ENCODE results near the gene MRPS27. TPM values are rescaled to one million over a fixed set of nuclear protein-coding genes. Genes with fewer than 3 reads are reported as not detected.
A peak's percentile ranks its signal among the peaks of the same experiment; 100 is the strongest.

The MRPS27 gene
- total and polyA plus RNA-seq, 9 of the 15 experiments (the other 6 are each of a cell fraction or from before 2014, with no cell fraction given): 73.6 to 144 (median 106) TPM

DNA sequence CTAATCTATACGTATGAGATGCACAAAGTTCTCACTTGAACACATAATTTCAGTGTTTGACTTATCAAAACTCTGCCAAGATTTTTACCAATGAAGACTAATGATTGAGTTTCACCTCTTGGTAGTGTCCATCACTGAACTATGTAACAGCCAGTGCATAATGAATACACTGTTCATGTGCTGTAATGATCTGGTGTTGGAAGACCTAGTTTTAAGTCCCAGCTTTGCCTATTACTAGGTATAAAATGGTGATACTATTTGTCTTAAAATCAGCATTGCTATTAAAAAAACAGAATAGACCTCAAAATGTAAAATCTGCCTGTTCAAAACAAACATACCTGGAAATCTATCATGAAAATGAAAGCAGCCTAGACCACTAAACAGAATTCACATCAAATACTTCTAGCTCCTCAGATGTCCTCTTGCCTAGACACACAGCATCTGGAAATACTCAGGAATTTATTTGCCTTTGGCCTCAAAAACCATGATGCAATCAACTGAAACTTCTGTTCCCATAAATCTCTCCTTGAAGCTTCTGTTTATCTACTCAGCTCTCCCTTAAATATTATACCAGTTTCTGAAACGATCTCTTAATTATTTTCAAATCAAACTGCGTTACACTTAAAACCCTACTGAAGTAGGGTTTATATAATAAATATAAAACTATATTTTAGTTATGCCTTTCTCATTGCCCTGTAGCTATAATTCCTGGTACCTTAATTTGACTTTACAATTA is 38.1 kb downstream of the MRPS27 start (continued):
- no peak for TF ChIP-seq RAD51 (IDR thresholded peaks at IDR 0.05; ENCODE audit: borderline replicate concordance, low read depth)
- TF ChIP-seq, protein P1, sequence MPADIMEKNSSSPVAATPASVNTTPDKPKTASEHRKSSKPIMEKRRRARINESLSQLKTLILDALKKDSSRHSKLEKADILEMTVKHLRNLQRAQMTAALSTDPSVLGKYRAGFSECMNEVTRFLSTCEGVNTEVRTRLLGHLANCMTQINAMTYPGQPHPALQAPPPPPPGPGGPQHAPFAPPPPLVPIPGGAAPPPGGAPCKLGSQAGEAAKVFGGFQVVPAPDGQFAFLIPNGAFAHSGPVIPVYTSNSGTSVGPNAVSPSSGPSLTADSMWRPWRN (IDR thresholded peaks at IDR 0.05; ENCODE audit: low read depth): no peak
- no peak for TF ChIP-seq GABPB2 (CRISPR knock-in tag; conservative IDR thresholded peaks at IDR 0.05)
- TF ChIP-seq DMBX1 (CRISPR knock-in tag; IDR thresholded peaks at IDR 0.05; ENCODE audit: borderline replicate concordance): peak; percentile 85
- no peak for TF ChIP-seq TSC22D4 (tag; IDR thresholded peaks at IDR 0.05)
- TF ChIP-seq, protein P2, sequence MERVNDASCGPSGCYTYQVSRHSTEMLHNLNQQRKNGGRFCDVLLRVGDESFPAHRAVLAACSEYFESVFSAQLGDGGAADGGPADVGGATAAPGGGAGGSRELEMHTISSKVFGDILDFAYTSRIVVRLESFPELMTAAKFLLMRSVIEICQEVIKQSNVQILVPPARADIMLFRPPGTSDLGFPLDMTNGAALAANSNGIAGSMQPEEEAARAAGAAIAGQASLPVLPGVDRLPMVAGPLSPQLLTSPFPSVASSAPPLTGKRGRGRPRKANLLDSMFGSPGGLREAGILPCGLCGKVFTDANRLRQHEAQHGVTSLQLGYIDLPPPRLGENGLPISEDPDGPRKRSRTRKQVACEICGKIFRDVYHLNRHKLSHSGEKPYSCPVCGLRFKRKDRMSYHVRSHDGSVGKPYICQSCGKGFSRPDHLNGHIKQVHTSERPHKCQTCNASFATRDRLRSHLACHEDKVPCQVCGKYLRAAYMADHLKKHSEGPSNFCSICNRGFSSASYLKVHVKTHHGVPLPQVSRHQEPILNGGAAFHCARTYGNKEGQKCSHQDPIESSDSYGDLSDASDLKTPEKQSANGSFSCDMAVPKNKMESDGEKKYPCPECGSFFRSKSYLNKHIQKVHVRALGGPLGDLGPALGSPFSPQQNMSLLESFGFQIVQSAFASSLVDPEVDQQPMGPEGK (CRISPR knock-in tag; IDR thresholded peaks at IDR 0.05; ENCODE audit: borderline replicate concordance): no peak; the same call in 1 of the 2 replicates
- TF ChIP-seq, protein P3, sequence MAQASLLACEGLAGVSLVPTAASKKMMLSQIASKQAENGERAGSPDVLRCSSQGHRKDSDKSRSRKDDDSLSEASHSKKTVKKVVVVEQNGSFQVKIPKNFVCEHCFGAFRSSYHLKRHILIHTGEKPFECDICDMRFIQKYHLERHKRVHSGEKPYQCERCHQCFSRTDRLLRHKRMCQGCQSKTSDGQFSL (CRISPR knock-in tag; IDR thresholded peaks at IDR 0.05): no peak
- TF ChIP-seq, protein P3 (tag; IDR thresholded peaks at IDR 0.05): no peak
- no peak for TF ChIP-seq MAFG (tag; conservative IDR thresholded peaks at IDR 0.05)
- TF ChIP-seq ZZZ3 (IDR thresholded peaks at IDR 0.05): no peak
- TF ChIP-seq NCOR1 (IDR thresholded peaks at IDR 0.05): 0 out of 2 replicates have a peak, but pooled peaks have one; percentile 11
- TF ChIP-seq, protein P4, sequence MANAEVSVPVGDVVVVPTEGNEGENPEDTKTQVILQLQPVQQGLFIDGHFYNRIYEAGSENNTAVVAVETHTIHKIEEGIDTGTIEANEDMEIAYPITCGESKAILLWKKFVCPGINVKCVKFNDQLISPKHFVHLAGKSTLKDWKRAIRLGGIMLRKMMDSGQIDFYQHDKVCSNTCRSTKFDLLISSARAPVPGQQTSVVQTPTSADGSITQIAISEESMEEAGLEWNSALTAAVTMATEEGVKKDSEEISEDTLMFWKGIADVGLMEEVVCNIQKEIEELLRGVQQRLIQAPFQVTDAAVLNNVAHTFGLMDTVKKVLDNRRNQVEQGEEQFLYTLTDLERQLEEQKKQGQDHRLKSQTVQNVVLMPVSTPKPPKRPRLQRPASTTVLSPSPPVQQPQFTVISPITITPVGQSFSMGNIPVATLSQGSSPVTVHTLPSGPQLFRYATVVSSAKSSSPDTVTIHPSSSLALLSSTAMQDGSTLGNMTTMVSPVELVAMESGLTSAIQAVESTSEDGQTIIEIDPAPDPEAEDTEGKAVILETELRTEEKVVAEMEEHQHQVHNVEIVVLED (CRISPR knock-in tag; IDR thresholded peaks at IDR 0.05): peak; percentile 46; the same call in 1 of the 2 replicates
- peak; percentile 70; the same call in 1 of the 2 replicates for TF ChIP-seq JUN (IDR thresholded peaks at IDR 0.05; ENCODE audit: borderline replicate concordance, low read depth, low read length)
- no peak for TF ChIP-seq JUN (CRISPR knock-in tag; IDR thresholded peaks at IDR 0.05; ENCODE audit: borderline replicate concordance)
- TF ChIP-seq PURB (CRISPR knock-in tag; IDR thresholded peaks at IDR 0.05; ENCODE audit: low read depth): no peak
- TF ChIP-seq MECOM (CRISPR knock-in tag; IDR thresholded peaks at IDR 0.05): peak; percentile 34; the same call in 1 of the 2 replicates
- TF ChIP-seq KAT7 (CRISPR knock-in tag; IDR thresholded peaks at IDR 0.05; ENCODE audit: borderline replicate concordance): no peak
- no peak for TF ChIP-seq SRSF3 (IDR thresholded peaks at IDR 0.05; ENCODE audit: insufficient read depth, low read length)
- no peak for TF ChIP-seq ZNF23 (CRISPR knock-in tag; IDR thresholded peaks at IDR 0.05)
- TF ChIP-seq, protein P5, sequence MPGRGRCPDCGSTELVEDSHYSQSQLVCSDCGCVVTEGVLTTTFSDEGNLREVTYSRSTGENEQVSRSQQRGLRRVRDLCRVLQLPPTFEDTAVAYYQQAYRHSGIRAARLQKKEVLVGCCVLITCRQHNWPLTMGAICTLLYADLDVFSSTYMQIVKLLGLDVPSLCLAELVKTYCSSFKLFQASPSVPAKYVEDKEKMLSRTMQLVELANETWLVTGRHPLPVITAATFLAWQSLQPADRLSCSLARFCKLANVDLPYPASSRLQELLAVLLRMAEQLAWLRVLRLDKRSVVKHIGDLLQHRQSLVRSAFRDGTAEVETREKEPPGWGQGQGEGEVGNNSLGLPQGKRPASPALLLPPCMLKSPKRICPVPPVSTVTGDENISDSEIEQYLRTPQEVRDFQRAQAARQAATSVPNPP (IDR thresholded peaks at IDR 0.05; ENCODE audit: borderline replicate concordance, insufficient read depth, insufficient read length): no peak
- TF ChIP-seq ZNF436 (CRISPR knock-in tag; IDR thresholded peaks at IDR 0.05): no peak
- TF ChIP-seq NR3C1 (CRISPR knock-in tag; IDR thresholded peaks at IDR 0.05): no peak
